DND-41 (cell line): Measurements from ENCODE around the gene CDC25A.

Experiments
- ATAC-seq: fragments of 200-7000 bp; cut with Tn5 transposase; 3 replicates; pipeline ENCODE4 v1.9.1; 2021; ENCODE audit warnings: low read depth; ENCODE audit not compliant: insufficient read depth
- DNase-seq: peaks from one replicate; pipeline ENCODE4 v3.0.0-alpha.2; 2020
- H2AFZ ChIP-seq: 2 replicates; pipeline ENCODE4 v1.6.0; 2012; ENCODE audit warnings: low read depth, low read length
- H3K27ac ChIP-seq: 2 replicates; pipeline ENCODE4 v1.5.1; 2012; ENCODE audit warnings: low read length, inconsistent platforms
- H3K27me3 ChIP-seq: fragments of 200-600 bp; sonication (generic); 2 replicates; pipeline ENCODE4 v1.6.0; 2012; ENCODE audit warnings: low read length, mild to moderate bottlenecking, inconsistent platforms; ENCODE audit not compliant: insufficient read depth, poor library complexity
- H3K36me3 ChIP-seq: 2 replicates; pipeline ENCODE4 v1.5.1; 2012; ENCODE audit warnings: low read length, inconsistent platforms; ENCODE audit not compliant: insufficient read depth
- H3K4me1 ChIP-seq: 2 replicates; pipeline ENCODE4 v1.5.1; 2012; ENCODE audit warnings: mild to moderate bottlenecking, low read length; ENCODE audit not compliant: insufficient read depth
- H3K4me2 ChIP-seq: 2 replicates; pipeline ENCODE4 v1.6.0; 2012; ENCODE audit warnings: mild to moderate bottlenecking, moderate library complexity, low read length, inconsistent platforms; ENCODE audit not compliant: insufficient read depth
- H3K4me3 ChIP-seq, 2 experiments: fragments of 200-600 bp in 1 of 2; shearing (Covaris generic) in 1 of 2; 2 replicates each; pipeline ENCODE4 v1.5.1; 2012 to 2016; ENCODE audit warnings: inconsistent platforms in 2 of 2, low read length in 2 of 2, mild to moderate bottlenecking in 2 of 2, low read depth in 1 of 2, moderate library complexity in 1 of 2
- H3K79me2 ChIP-seq: 2 replicates; pipeline ENCODE4 v1.6.0; 2012; ENCODE audit warnings: low read length, inconsistent platforms; ENCODE audit not compliant: insufficient read depth
- H3K9ac ChIP-seq: 2 replicates; pipeline ENCODE4 v1.6.0; 2012; ENCODE audit warnings: low read depth, mild to moderate bottlenecking, inconsistent platforms, low read length, moderate library complexity
- H3K9me3 ChIP-seq: 2 replicates; pipeline ENCODE4 v1.5.1; 2012; ENCODE audit warnings: low read length, moderate library complexity, mild to moderate bottlenecking, inconsistent platforms; ENCODE audit not compliant: insufficient read depth, severe bottlenecking
- H4K20me1 ChIP-seq: 2 replicates; pipeline ENCODE4 v1.6.0; 2012; ENCODE audit warnings: low read length; ENCODE audit not compliant: insufficient read depth
- EZH2 ChIP-seq: IDR thresholded peaks from 3 replicates; pipeline ENCODE4 v1.6.1; 2012; ENCODE audit warnings: borderline replicate concordance, low read depth, mild to moderate bottlenecking, moderate library complexity, low read length, inconsistent platforms; ENCODE audit not compliant: severe bottlenecking
- TF ChIP-seq, protein P1 (sequence below): IDR thresholded peaks from 2 replicates; pipeline ENCODE4 v1.5.1; 2012; ENCODE audit warnings: borderline replicate concordance, low read length, moderate library complexity, mild to moderate bottlenecking; ENCODE audit not compliant: poor library complexity, severe bottlenecking; ENCODE audit errors: extremely low read depth

Gene CDC25A

DNA sequence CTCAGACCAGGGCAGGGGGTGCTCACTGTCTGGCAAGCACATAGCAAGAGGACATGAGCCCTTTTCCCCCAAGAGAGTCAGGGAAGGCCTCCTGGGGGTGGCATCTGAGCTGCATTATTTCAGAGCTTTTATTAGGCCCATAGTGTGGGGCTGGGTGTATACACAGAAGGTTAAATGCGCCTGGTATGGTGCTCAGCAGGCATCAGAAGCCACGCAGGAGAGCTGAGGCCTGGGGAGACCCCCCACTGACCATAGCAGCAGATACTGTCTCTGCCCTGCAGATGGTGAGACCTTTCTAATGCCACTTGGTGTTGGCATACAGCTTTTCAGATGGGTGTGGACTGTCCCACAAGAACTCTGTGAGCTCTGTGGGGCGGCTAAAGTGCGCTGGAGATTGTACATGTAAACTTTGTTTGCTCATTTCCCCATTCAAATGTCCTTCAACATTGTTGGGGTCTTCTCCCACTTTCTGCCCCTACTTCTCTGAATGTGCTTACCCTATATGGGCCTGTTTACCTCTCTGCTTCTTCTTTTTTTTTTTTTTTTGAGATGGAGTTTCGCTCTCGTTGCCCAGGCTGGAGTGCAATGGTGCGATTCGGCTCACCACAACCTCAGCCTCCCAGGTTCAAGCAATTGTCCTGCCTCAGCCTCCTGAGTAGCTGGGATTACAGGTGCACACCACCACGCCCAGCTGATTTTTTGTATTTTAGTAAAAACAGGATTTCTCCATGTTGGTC lies 62.2 kb downstream of the CDC25A start:
- DNase-seq = no peak

DNA sequence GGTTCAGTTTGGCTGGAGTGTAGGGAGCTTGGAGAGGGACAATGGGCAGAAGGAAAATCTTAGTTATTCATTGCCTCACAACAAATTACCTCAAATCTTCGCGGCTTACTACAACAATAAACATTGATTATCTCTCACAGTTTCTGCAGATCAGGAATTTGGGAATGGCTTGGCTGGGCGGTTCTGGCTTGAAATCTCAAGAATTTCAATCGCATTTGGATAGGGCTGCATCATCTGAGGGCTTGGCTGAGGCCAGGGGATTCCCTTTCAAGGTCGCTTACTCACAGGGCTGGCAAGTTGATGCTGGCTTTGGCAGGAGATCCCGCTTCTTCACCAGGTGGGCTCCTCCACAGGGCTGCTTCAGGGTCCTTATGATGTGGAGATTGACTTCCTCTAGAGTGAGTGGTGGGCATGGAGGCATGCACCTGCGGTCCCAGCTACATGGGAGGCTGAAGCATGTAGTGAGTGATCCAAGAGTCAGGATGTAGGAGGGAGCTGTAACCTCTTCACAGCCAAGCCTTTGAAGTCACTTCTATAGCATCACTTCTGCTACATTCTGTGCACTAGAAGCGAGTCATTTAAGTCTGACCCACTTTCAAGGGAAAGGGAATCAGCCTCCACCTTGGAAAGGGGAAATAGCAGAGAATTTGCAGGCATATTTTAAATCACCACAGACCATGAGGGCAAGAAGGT lies 63.1 kb downstream of the CDC25A start:
- no peaks in the 10 kb centered on the region for H3K79me2 ChIP-seq
- no peak overlapping the region for H3K27ac ChIP-seq
- peak; percentile 67 for ATAC-seq
- no peak overlapping the region for H3K9ac ChIP-seq
- peak; percentile 26 for DNase-seq
- H3K4me1 ChIP-seq = no peaks in the 10 kb centered on the region
- H3K9me3 ChIP-seq = no peaks in the 10 kb centered on the region
- no peaks in the 10 kb centered on the region for H3K36me3 ChIP-seq
- H4K20me1 ChIP-seq = no peaks in the 10 kb centered on the region
- TF ChIP-seq, protein P1, sequence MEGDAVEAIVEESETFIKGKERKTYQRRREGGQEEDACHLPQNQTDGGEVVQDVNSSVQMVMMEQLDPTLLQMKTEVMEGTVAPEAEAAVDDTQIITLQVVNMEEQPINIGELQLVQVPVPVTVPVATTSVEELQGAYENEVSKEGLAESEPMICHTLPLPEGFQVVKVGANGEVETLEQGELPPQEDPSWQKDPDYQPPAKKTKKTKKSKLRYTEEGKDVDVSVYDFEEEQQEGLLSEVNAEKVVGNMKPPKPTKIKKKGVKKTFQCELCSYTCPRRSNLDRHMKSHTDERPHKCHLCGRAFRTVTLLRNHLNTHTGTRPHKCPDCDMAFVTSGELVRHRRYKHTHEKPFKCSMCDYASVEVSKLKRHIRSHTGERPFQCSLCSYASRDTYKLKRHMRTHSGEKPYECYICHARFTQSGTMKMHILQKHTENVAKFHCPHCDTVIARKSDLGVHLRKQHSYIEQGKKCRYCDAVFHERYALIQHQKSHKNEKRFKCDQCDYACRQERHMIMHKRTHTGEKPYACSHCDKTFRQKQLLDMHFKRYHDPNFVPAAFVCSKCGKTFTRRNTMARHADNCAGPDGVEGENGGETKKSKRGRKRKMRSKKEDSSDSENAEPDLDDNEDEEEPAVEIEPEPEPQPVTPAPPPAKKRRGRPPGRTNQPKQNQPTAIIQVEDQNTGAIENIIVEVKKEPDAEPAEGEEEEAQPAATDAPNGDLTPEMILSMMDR = no peak
- no peak for TF ChIP-seq EZH2
- H3K27me3 ChIP-seq = no peaks in the 10 kb centered on the region
- H3K4me3 ChIP-seq = no peak overlapping the region
- no peak overlapping the region for H2AFZ ChIP-seq
- H3K4me2 ChIP-seq = no peak overlapping the region

More for the DNA sequence above, 62.2 kb downstream of the CDC25A start:
- TF ChIP-seq, protein P1 = no peak
- no peak for TF ChIP-seq EZH2
- Histone ChIP-seq H3K4me3 (no peak overlapping the region), H3K36me3 (no peaks in the 10 kb centered on the region), H4K20me1 (no peaks in the 10 kb centered on the region), H3K4me1 (no peaks in the 10 kb centered on the region), H3K27me3 (no peaks in the 10 kb centered on the region), H2AFZ (no peak overlapping the region), H3K79me2 (no peaks in the 10 kb centered on the region), H3K9me3 (no peaks in the 10 kb centered on the region), H3K27ac (no peak overlapping the region), H3K9ac (no peak overlapping the region), H3K4me2 (no peak overlapping the region)
- no peak for ATAC-seq

DNA sequence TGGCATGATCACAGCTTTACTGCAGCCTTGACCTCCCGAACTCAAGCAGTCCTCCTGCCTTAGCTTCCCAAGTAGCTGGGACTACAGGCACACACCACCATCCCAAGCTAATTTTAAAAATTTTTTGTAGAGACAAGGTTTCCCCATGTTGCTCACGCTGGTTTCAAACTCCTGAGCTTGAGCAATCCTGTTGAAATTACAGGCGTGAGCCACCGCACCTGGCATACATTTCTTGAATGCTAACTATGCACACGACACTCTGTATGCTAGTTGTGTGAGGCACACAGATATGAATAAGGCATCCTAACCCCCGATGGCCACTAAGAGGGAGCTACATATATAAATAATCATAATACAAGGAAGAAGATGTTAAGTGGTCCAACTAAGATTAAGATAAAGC lies 64.9 kb downstream of the CDC25A start:
- DNase-seq = no peak
- no peaks in the 10 kb centered on the region for H4K20me1 ChIP-seq
- H2AFZ ChIP-seq = no peak overlapping the region; the same call in 1 of the 2 replicates
- TF ChIP-seq, protein P1 = no peak
- no peak for TF ChIP-seq EZH2
- H3K4me1 ChIP-seq = no peaks in the 10 kb centered on the region
- H3K27me3 ChIP-seq = no peaks in the 10 kb centered on the region
- H3K9ac ChIP-seq = no peak overlapping the region
- no peak overlapping the region for H3K27ac ChIP-seq
- H3K36me3 ChIP-seq = no peaks in the 10 kb centered on the region
- ATAC-seq = no peak
- no peak overlapping the region for H3K4me2 ChIP-seq
- H3K9me3 ChIP-seq = no peaks in the 10 kb centered on the region
- no peaks in the 10 kb centered on the region for H3K79me2 ChIP-seq
- H3K4me3 ChIP-seq = no peak overlapping the region
